T1000 (cell line): ENCODE results near the gene PPIL6.
A peak's percentile ranks its signal among the peaks of the same experiment; 100 is the strongest.
"Not testable (repeated sequence)": the region's sequence is repeated elsewhere in the genome, so short reads cannot be mapped to it uniquely, and the experiment has no call there.

Experiments
- DNase-seq: peaks from one replicate; lab custom pipeline; 2025; ENCODE audit warnings: mixed read lengths; lab: John Stamatoyannopoulos, UW

Gene PPIL6

DNA sequence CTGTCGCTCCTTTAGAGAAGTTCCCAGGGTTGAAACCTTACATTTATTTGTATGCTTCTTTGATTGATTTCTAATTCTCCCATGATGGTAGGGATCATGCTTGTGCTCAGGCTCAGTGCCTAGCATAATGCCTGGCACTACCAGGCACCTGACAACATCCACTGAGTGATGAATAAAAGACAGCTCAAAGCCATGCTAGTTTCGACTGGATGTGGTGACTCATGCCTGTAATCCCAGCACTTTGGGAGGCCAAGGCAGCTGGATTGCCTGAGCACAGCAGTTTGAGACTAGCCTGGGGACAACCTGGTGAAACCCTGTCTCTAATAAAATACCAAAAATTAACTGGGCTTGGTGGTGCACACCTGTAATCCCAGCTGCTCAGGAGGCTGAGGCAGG is 46.5 kb downstream of the PPIL6 start:
- no peak for DNase-seq

DNA sequence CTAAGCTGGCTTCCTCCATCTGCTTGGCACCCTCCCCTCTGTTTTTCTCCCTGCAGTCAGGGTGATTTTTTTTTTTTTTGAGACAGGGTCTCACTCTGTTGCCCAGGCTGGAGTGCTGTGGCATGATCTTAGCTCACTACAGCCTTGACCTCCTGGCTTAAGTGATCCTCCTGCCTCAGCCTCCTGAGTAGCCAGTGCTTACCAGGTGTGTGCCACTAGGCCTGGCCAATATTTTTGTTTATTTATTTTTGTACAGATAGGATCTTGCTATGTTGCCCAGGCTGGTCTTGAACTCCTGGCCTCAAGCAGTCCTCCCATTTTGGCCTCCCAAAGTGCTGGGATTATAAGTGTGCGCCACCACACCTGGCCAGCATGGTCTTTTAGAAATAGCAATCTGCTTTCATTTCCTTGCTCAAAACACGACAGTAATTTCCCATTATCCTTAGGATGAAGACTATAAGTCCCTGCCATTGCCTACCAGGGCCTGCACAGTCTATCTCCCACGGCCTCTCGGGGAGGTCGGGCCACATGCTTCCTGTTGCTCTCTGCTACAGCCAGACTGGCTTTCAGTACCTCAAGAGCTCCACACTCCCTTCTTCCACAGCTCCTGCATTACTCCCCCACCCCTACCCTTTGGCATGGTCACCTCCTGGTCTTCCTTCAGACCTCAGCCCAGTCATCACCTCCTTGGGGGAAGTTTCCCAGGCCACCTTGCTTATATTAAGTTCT is 47.1 kb downstream of the PPIL6 start:
- no peak for DNase-seq

DNA sequence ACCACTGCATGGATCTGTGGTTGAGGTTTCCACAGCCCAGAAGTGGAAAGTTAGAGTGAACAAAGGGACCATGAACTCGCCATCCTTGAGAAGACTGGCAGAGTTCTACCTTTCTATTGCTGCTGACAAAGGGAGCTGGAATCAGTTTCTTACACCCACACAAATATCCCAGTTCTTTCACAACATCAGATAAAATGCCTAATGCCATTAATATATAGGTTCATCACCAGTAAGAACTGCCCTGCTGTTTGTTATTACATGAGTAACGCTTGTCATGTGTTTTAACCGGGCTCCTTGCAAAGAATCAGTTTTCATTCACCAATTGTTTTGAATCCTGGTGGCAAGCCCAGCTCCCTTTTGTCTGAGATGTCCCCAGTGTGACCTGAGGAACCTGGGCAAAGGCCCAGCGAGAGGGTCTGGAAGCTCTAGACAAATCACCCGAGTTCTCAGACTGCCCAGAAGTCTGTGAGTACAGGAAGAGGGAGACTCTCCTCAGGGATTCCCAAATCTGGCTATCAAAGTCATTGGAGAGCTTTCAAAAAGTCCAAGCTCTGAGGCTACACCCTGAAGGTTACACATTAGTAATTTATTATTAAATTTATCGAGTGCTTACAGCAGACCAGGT is 50.7 kb downstream of the PPIL6 start:
- no peak for DNase-seq

DNA sequence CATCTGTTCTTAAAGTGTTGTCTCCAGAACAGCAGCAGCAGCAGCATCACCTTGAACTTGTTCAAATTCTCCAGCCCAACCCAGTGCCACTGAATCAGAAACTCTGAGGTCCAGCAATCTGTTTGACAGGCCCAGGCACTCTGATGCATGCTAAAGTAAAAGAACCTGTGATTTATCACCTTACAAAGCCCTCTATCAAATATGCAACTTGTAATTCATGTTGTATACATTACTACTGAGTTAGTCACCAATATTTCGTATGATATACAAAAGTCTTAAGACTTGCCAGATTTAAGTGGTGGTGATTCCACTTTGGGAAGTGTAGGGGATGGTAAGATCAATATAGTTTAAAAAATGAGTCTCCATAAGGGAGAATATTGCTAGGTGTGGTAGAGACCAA is 52.2 kb downstream of the PPIL6 start:
- DNase-seq = no peak

DNA sequence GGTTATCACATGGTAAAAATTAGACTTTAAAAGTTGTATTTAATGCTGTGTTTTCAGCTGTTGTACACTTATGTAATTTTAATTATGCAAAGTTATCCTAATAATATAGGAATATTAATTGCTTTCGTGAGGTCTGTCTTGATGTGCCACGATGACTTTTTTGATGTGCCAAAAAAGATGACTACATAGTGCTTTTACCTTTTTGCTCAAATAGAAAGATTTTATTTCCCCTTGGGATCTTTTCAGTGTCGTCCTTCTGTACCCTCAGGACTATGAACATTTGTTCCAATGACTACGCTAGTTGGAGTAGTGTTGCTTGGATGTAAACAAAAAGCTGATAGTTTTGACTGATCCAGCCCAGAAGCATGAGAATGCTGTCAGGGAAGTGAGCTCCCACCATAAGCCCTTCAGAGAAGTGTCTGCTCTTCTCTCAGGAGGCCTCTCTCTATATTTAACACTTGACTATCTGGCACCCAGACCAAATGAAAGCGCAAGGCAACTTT is 56.9 kb downstream of the PPIL6 start:
- DNase-seq = no peak

DNA sequence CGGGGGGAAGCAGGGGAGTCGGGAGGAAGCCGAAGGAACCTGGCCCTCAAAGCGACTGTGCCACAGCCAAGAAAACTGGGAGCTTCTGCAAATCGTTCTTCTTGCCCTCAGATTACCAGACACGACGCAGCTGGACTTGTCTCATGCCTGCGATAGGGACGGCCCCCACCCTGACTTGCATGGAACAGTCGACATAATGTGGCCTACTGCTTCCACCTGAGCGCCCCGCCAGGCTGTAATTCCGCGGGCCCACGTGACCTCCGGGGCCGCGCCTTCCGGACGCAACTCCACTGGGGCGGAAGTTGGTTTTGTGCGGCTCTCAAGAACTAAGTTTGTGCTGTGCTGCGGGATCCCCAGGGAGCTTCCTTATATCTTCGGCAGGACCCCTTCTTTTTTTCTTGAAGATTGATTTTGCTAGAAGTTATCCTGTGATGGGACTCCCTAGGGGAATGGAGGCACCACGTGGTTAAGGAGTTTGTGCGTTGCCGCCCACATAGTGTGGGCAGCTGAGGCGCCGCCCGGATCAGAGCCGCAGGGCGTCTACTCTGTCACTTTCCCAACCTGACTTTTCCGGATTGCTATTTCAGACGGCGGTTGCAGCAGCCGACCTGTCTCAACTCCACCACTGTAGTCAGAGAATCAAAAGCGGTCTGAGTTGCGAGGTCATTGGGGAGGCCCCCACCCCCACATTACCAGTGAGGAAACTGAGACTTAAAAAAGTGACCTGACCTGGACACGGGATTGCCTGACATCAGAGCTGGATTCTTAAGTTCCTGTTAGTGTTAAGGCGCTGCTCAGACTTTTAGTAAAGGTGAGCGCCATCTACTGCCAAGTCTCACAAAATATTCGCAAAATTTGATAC is 57.6 kb downstream of the PPIL6 start:
- DNase-seq = peak; percentile 89

DNA sequence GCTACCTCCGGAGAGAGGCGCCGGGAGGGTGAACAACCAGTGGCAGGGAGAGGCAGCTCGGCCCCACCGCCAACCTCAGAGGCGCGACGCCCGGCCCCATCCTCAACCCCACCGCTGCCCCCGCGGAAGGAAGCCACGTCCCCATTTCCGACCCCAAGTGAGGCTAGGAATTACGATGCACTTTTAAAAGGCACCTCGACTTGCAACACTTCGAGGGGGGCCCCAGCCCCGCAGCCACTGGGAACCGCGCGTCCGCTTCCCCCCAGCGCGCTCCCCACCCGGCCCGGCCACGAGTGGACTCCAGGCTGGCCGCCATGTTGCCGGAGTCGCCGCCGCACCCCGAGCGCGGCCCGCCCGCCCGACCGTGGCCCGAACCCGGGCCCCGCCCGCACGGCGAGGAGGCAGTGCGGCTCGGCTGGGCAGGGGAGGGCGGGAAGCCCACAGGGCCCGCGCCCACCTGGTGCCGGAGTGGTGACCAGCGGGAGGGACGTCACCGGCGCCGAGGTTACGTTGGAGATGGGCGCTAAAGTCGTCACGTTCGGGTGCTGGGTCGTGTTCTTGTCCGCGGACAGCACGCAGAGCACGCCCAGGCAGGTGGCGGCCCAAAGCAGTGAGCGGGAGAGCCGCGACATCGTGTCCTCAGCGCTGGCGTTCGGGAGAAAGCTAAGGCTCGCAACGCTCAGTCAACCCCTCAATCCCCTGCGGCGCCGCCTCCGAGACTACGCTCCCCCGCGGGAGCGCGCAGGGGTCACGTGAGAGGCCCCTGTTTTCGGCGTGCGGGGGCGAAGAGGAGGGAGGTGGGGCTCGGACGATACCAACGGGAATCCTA is 58.5 kb downstream of the PPIL6 start, which contains the start of gene CD164:
TSS of gene CD164 (minus strand) at position 721 of the 829 bp plus-strand sequence. CDS start at position 632, 89 bp downstream.
- peak; percentile 89 for DNase-seq

DNA sequence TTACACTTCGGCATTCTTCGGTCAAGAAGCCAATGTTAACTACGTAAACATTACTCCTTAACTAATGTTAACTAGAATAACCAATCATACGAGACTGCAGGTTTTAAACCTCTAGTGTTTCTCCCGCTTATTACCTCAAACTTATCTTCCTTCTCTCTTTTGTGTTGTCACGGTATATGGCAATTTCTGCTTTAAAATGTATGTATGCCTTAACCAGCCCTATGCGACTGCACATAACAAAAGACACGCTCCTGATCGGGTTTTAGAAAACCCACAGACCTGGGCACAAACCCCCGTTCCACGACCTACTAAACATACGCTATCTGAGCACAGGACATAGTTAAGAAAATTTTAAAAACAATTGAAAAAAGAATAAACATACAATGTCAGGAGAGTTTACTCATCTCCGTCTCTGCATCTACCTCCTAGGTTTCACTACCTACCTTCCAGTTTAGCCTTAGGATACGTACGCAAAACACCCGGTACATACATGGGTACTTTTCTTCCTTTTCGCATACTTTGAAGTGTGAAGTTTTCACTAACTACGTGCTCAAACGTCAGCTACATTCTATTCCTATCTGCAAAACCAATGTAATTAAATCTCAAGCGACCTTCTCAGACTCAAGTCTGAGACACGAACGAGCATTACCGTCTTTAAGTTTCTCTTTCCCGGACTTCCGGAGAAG is 59.2 kb downstream of the PPIL6 start:
- DNase-seq = no peak

DNA sequence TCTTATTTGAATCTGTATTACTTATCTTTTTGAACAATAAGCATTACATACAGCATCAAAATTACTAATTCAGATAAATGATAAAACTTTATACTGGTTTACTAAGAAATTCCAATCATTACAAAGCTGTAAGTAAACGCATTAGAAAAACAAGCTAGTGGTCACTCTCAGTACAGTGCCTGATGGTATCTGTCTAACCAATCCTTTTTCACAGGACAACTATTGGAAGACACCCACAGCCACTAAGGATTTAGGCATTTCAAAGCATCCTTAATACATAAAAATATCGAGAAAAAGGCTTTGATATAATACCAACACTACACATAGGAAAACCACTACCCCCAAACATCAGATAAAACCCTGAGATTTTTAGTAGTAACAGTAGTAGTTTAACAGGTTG is 60.7 kb downstream of the PPIL6 start:
- DNase-seq = no peak

DNA sequence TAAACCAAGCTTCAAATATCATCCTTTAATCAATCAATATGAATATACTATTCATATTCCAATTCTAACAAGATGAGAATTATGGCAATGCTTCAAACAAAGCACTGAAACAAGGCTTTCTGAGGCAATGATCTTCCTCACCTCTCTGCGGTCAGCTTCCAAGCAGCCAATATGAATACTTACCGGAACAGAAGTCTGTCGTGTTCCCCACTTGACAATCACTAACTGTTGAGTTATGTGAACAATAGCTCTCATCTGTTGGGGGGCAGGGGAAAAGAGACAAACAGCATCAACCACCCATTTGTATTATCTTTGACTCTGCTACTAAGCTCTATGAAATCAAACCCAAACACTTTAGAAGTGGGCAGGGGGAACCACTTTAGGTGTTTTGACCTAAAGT is 62.7 kb downstream of the PPIL6 start:
- DNase-seq = no peak

DNA sequence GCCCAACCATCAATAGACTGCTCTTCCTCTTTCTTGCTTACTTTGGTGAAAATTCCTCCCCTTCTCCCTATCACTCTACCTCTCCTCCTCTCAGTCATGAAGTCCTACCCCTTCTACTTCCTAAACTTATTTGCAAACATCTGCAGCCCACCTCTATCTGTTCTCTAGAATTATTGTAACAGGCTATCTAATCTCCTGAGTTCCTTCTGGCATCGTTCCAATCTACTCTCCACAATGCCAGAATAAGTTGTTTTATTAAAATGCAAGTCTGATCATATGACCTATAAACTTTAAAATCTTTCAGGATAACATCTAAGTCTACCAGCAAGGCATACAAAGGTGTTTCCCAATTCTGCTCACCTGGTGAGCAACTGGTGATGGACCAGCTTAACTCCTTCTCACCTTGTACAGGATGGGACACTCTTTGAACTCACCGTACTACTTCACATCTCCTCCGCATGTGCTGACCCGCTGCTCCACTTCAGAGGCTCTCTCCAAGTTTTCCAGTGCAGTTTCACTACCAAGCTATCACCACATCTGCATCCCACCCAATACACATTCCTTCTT is 66.0 kb downstream of the PPIL6 start:
- DNase-seq = no peak

DNA sequence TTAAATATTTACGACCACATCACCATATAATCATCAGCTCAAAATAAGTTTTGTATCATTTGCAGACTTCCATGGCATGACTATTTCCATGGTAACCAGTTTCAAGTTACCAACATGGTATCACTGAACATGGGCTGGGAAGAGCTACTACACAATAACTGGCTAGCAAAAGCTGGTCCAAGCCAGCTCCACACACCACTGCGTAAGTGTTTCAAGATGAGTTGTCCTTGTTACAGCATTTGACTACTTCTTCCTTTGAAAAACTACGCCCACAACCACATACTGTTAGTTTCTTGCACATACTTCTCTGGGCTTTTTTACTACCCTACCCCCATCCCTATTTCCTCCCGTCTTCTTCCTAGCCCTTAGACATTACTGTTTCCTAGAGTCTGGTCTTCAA is 66.7 kb downstream of the PPIL6 start:
- no peak for DNase-seq

DNA sequence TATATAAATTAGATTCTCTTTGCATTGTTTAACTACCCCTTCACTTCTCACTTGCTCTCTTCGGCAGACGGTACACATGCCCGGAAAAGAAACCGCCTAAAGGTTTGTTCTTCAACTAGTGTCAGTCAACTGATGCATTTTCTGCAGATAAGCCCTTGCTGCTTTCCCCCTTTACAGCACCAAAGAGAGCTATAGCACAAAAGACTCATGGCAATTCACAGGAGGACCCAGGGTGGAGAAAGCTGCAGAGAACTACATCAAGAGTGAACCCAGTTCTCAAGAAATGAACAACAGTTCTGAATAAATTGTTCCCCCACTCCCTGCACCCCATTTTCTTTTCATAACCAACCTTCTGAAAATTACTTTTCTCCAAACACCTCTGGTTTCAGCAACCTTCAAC is 67.1 kb downstream of the PPIL6 start:
- DNase-seq = no peak

DNA sequence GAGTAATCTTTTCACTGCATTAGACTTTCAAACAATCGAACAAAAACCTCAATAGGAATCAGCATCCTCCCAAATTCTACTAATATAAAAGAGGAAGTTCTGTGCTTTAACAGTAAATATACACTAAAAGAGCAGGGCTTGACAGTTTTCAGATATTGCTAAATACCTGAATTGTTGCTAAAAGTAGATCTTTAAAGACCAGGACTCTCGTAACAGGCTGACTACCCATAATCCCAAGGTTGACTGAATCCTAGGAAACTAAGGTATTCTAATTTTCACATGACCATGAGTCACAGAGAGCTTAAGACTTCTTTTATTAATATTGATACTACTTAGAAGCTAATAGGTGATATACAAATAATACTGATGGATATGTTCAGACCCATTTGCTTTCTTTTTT is 68.3 kb downstream of the PPIL6 start:
- DNase-seq = no peak

DNA sequence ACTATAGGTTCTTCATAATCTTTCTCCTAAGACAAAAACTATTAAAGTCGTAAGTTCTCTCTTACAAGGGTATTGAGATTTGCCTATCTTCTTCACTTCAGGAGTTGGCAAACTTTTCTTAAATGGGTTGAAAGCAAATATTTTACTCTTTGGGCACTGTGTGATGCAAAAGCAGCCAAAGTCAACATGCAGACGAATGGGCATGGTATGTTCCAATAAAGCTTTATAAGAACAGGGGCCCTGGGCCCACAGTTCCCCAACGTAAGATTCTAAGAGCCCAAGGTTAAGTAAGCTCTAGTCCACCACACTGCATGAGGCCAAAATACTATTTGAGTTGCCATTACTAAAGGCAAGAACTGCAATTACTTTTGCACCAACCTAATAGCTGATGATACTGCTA is 69.6 kb downstream of the PPIL6 start:
- no peak for DNase-seq

DNA sequence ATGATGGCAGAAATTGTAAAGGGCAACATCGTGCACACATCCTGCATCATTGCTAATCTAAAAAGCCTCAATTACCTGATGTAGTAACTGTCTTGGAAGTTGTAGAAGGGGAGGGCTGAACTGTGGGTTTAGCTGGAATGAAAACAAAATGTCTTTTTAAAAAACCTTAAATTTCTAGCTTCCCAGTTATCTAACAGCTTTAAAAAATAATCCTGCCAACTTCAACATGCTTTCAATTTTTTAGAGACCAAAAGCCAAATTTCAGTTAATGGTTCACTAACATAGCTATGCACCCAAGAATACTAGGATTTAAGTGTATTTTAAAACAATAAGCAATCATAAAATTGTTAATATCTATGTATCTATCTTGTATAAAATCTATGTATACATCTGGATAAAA is 70.1 kb downstream of the PPIL6 start:
- no peak for DNase-seq

DNA sequence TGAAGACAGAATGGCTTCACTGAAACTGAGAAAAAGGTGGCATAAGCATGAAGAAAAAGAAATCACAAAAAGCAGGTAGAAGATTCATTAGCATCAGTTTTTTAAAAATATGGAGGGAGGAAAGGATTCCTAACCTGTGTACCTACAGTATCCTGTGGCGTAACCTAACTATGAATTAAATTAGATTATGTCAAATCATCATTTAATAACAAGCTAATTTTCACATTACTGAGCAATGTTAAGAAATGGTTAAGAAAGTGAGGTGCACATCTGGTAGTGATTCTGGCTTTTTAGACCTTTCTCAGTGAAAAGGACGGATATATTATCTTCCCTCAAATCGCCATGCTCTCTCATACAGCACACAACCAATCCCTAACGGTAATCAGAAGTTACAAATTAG is 70.7 kb downstream of the PPIL6 start:
- DNase-seq = no peak

DNA sequence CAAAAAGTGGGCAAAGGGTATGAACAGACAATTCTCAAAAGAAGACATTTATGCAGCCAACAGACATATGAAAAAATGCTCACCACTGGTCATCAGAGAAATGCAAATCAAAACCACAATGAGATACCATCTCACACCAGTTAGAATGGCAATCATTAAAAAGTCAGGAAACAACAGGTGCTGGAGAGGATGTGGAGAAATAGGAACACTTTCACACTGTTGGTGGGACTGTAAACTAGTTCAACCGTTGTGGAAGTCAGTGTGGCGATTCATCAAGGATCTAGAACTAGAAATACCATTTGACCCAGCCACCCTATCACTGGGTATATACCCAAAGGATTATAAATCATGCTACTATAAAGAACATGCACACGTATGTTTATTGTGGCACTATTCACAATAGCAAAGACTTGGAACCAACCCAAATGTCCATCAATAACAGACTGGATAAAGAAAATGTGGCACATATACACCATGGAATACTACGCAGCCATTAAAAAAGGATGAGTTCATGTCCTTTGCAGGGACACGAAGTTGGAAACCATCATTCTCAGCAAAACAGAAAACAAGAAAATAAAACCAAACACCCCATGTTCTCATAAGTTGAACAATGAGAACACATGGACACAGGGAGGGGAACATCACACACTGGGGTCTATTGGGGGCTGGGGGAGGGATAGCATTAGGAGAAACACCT is 75.9 kb downstream of the PPIL6 start:
- DNase-seq = not testable (repeated sequence)

DNA sequence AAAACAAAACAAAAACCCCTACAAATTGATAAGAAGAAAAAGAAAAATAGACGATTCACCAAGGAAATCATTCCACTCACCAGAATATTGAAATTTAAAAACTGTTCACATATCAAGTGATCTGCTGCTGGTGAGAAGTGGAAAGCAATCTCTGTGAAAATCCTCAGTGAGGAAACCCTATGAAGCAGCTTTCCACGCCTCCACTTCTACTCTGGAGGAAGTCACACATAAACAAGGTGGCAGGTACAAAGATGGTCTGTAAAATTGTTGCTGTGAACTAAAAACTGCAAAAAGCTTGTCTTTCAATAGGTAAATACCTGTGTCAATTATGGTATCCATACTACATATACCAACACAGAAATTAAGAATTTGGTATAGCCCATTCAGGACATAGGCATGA is 76.7 kb downstream of the PPIL6 start:
- no peak for DNase-seq
